ENCODE measurements around the gene FAR2. TPM values are rescaled to one million over a fixed set of nuclear protein-coding genes. Genes with fewer than 3 reads are reported as not detected.
A peak's percentile ranks its signal among the peaks of the same experiment; 100 is the strongest.

The FAR2 gene
- total RNA-seq, 1 donor from 2014 or later, result 19.5 TPM

DNA sequence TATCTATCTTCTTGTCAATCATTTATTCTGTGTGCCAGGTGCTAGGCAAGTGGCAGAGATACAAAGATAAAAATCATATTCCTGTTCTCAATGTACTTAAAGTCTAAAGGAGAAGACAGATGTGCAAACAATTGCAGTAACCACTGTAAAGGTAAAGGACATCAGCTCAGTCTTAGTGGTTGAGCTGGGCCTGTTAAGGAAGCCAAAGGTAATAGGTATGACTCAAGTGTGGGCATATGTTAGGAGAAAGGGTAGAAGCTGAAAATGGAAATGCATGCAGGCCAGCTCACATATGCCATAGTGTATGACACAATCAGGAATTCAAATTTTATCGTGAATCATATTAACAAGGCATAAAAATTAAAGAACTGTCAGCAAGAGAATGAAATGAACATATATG, 49.8 kb downstream of the FAR2 start:
- H3F3A ChIP-seq (ENCODE audit: low read depth), result no peaks in the 10 kb centered on the region
- H3K9me3 ChIP-seq (ENCODE audit: low read depth), result no peaks in the 10 kb centered on the region
- no peaks in the 10 kb centered on the region for H4K20me1 ChIP-seq (ENCODE audit: low read depth)
- no peak overlapping the region for H3K4me3 ChIP-seq
- H3K36me3 ChIP-seq, result no peaks in the 10 kb centered on the region
- H2AFZ ChIP-seq (replicated peaks), result no peak overlapping the region
- no peak overlapping the region for H3K4me2 ChIP-seq
- Mint-ChIP-seq H3K36me3 (no peaks in the 10 kb centered on the region), H3K27me3 (ENCODE audit: insufficient read depth, low read depth) (no peaks in the 10 kb centered on the region), H3K27ac (no peak overlapping the region), H3K4me1 (peaks cover 4% of the 10 kb centered on the region), H3K9me3 (no peaks in the 10 kb centered on the region), H3K4me3 (no peak overlapping the region)
- H3K9ac ChIP-seq, result no peak overlapping the region
- H3K4me1 ChIP-seq, result peaks cover 9% of the 10 kb centered on the region
- H3K79me2 ChIP-seq (ENCODE audit: low read depth), result no peaks in the 10 kb centered on the region
- TF ChIP-seq EZH2 (IDR thresholded peaks at IDR 0.05) (no peak), EZH2phosphoT487 (IDR thresholded peaks at IDR 0.05) (no peak)
- TF ChIP-seq, protein P1, sequence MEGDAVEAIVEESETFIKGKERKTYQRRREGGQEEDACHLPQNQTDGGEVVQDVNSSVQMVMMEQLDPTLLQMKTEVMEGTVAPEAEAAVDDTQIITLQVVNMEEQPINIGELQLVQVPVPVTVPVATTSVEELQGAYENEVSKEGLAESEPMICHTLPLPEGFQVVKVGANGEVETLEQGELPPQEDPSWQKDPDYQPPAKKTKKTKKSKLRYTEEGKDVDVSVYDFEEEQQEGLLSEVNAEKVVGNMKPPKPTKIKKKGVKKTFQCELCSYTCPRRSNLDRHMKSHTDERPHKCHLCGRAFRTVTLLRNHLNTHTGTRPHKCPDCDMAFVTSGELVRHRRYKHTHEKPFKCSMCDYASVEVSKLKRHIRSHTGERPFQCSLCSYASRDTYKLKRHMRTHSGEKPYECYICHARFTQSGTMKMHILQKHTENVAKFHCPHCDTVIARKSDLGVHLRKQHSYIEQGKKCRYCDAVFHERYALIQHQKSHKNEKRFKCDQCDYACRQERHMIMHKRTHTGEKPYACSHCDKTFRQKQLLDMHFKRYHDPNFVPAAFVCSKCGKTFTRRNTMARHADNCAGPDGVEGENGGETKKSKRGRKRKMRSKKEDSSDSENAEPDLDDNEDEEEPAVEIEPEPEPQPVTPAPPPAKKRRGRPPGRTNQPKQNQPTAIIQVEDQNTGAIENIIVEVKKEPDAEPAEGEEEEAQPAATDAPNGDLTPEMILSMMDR (IDR thresholded peaks at IDR 0.05), result no peak
- H3K27me3 ChIP-seq, result no peaks in the 10 kb centered on the region
- H3K27ac ChIP-seq, result no peak overlapping the region
- no peak for DNase-seq (ENCODE audit: low spot score)

DNA sequence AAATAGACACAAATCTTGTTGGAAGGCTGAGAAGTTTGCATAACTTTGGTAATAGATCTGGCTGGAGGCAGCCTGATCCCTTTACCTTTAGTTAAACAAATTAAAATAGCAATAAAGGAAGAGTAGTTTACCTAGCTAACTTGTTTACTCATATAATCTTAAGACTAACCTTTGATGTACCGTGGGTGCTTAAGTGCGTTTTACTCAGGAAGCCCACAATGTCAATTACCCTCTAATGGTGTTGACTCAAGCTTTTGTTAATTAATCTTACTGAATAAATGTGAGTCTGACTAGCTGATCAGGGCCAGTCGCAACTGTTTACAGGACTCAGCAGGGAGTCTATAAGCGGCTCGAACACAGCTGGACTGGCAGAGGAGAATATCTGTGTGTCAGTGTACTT, 51.5 kb downstream of the FAR2 start:
- no peaks in the 10 kb centered on the region for H3F3A ChIP-seq (ENCODE audit: low read depth)
- peak; percentile 56 for DNase-seq (ENCODE audit: low spot score)
- Mint-ChIP-seq H3K4me3 (no peak overlapping the region), H3K27me3 (ENCODE audit: insufficient read depth, low read depth) (no peaks in the 10 kb centered on the region), H3K27ac (no peak overlapping the region), H3K4me1 (peaks cover 4% of the 10 kb centered on the region), H3K9me3 (no peaks in the 10 kb centered on the region), H3K36me3 (no peaks in the 10 kb centered on the region)
- H3K27me3 ChIP-seq, result no peaks in the 10 kb centered on the region
- TF ChIP-seq EZH2 (IDR thresholded peaks at IDR 0.05), result no peak
- TF ChIP-seq, protein P1 (IDR thresholded peaks at IDR 0.05), result no peak
- TF ChIP-seq EZH2phosphoT487 (IDR thresholded peaks at IDR 0.05), result no peak
- no peak overlapping the region for H2AFZ ChIP-seq (replicated peaks)
- H3K9ac ChIP-seq, result no peak overlapping the region
- H3K9me3 ChIP-seq (ENCODE audit: low read depth), result no peaks in the 10 kb centered on the region
- no peaks in the 10 kb centered on the region for H3K36me3 ChIP-seq
- no peak overlapping the region for H3K4me3 ChIP-seq
- H3K4me2 ChIP-seq, result peak overlapping the region; percentile 20
- H3K27ac ChIP-seq, result no peak overlapping the region
- no peaks in the 10 kb centered on the region for H4K20me1 ChIP-seq (ENCODE audit: low read depth)
- peaks cover 9% of the 10 kb centered on the region for H3K4me1 ChIP-seq
- no peaks in the 10 kb centered on the region for H3K79me2 ChIP-seq (ENCODE audit: low read depth)

DNA sequence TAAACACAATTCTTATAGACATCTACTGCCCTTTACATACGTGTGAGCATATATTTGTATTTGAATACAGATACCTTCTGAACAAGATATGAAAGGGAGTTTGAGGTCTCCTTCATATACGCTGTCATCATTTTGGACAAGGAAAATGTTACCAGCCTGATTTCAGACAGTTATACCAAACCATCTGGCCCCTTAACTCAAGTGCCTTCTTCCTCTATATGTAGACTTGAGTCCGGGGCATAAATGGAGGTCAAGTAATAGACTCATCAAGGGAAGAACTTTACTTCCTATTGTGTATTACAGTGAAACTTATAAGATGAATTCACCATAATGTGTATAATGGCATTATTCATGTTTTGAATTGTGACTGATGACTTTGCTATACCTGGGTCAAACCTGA, 52.2 kb downstream of the FAR2 start:
- Histone ChIP-seq H3F3A (ENCODE audit: low read depth) (no peaks in the 10 kb centered on the region), H3K27me3 (no peaks in the 10 kb centered on the region), H3K4me2 (peak overlapping the region; percentile 20), H3K79me2 (ENCODE audit: low read depth) (no peaks in the 10 kb centered on the region), H3K4me1 (peaks cover 9% of the 10 kb centered on the region), H2AFZ (replicated peaks) (no peak overlapping the region), H3K4me3 (no peak overlapping the region), H4K20me1 (ENCODE audit: low read depth) (no peaks in the 10 kb centered on the region), H3K9me3 (ENCODE audit: low read depth) (no peaks in the 10 kb centered on the region), H3K27ac (no peak overlapping the region), H3K36me3 (no peaks in the 10 kb centered on the region), H3K9ac (no peak overlapping the region)
- Mint-ChIP-seq H3K9me3 (no peaks in the 10 kb centered on the region), H3K27ac (no peak overlapping the region), H3K36me3 (no peaks in the 10 kb centered on the region), H3K4me3 (no peak overlapping the region), H3K27me3 (ENCODE audit: insufficient read depth, low read depth) (no peaks in the 10 kb centered on the region), H3K4me1 (peaks cover 4% of the 10 kb centered on the region)
- no peak for DNase-seq (ENCODE audit: low spot score)
- TF ChIP-seq EZH2phosphoT487 (IDR thresholded peaks at IDR 0.05), result no peak
- TF ChIP-seq, protein P1 (IDR thresholded peaks at IDR 0.05), result no peak
- no peak for TF ChIP-seq EZH2 (IDR thresholded peaks at IDR 0.05)

Data from neural progenitor cell (in vitro differentiated cells).